BE2C (cell line): ENCODE measurements around the gene EEF1B2. TPM values are rescaled to one million over a fixed set of nuclear protein-coding genes. Genes with fewer than 3 reads are reported as not detected.
A peak's percentile ranks its signal among the peaks of the same experiment; 100 is the strongest.
"Not testable (repeated sequence)": the region's sequence is repeated elsewhere in the genome, so short reads cannot be mapped to it uniquely, and the experiment has no call there.

Experiments
- DNase-seq: peaks from one replicate; pipeline ENCODE4 v3.0.0-alpha.2; 2020
- H3K27me3 ChIP-seq: fragments of 250-450 bp; sonication (Bioruptor Pico); 2 replicates; pipeline ENCODE4 v1.5.1; 2020; ENCODE audit warnings: mild to moderate bottlenecking
- H3K36me3 ChIP-seq: fragments of 250-450 bp; sonication (Bioruptor Pico); 2 replicates; pipeline ENCODE4 v1.5.1; 2020; ENCODE audit warnings: mild to moderate bottlenecking
- H3K4me1 ChIP-seq: fragments of 250-450 bp; sonication (Bioruptor Pico); 2 replicates; pipeline ENCODE4 v1.5.1; 2020
- H3K4me3 ChIP-seq: 2 replicates; pipeline ENCODE4 v1.5.1; 2011; ENCODE audit warnings: low read depth, low read length
- H3K9me3 ChIP-seq: fragments of 250-450 bp; sonication (Bioruptor Pico); 2 replicates; pipeline ENCODE4 v1.5.1; 2020
- CTCF ChIP-seq: IDR thresholded peaks from 2 replicates; pipeline ENCODE4 v1.5.1; 2012; ENCODE audit warnings: mild to moderate bottlenecking, low read depth, low read length
- polyA plus RNA-seq: library from polyadenylated mRNA; unstranded; fragments of >200 nt; gene quantifications from one replicate; pipeline ENCODE4 v1.2.1, GENCODE V29; 2012; ENCODE audit warnings: low read depth, missing spikeins; ENCODE audit not compliant: insufficient read length, insufficient read depth

EEF1B2 gene
- 362 TPM for polyA plus RNA-seq

- no peak for TF ChIP-seq CTCF
- DNase-seq = peak; percentile 98
- Histone ChIP-seq H3K4me1 (no peaks in the 10 kb centered on the region), H3K27me3 (no peaks in the 10 kb centered on the region), H3K36me3 (peaks cover 58% of the 10 kb centered on the region), H3K4me3 (peak within 1 kb of the TSS; percentile 96), H3K9me3 (no peaks in the 10 kb centered on the region)
Observed at GRCh38 chr2:206159346-206160124, at the start of gene EEF1B2, which contains the start of gene NDUFS1. Gene EEF1B2, plus strand, starts transcription at chr2:206159895. Its CDS starts 85 bp downstream, at chr2:206159980. Gene NDUFS1, minus strand, starts transcription at chr2:206159444. Its CDS starts 5,766 bp downstream, at chr2:206153678.

- TF ChIP-seq CTCF = no peak
- DNase-seq = no peak
- Histone ChIP-seq H3K27me3 (no peaks in the 10 kb centered on the region), H3K9me3 (no peaks in the 10 kb centered on the region), H3K36me3 (peaks cover 12% of the 10 kb centered on the region), H3K4me3 (no peak overlapping the region), H3K4me1 (no peaks in the 10 kb centered on the region)
Observed at GRCh38 chr2:206112108-206112507, 47.6 kb upstream of the EEF1B2 start.

- TF ChIP-seq CTCF = no peak
- Histone ChIP-seq H3K4me3 (no peak overlapping the region), H3K27me3 (no peaks in the 10 kb centered on the region), H3K4me1 (no peaks in the 10 kb centered on the region), H3K9me3 (no peaks in the 10 kb centered on the region), H3K36me3 (peaks cover 19% of the 10 kb centered on the region)
- no peak for DNase-seq
Observed at GRCh38 chr2:206112846-206113547, 46.7 kb upstream of the EEF1B2 start.

- DNase-seq = no peak
- Histone ChIP-seq H3K4me1 (no peaks in the 10 kb centered on the region), H3K27me3 (no peaks in the 10 kb centered on the region), H3K36me3 (peaks cover 21% of the 10 kb centered on the region), H3K9me3 (no peaks in the 10 kb centered on the region), H3K4me3 (no peak overlapping the region)
- TF ChIP-seq CTCF = no peak
Observed at GRCh38 chr2:206115026-206115578, 44.6 kb upstream of the EEF1B2 start.

GRCh38 chr2:206116278-206116677, 43.4 kb upstream of the EEF1B2 start:
- Histone ChIP-seq H3K4me3 (no peak overlapping the region), H3K36me3 (peaks cover 32% of the 10 kb centered on the region), H3K4me1 (no peaks in the 10 kb centered on the region), H3K9me3 (no peaks in the 10 kb centered on the region), H3K27me3 (no peaks in the 10 kb centered on the region)
- DNase-seq = no peak
- no peak for TF ChIP-seq CTCF

GRCh38 chr2:206122569-206122968, 37.1 kb upstream of the EEF1B2 start:
- H3K36me3 ChIP-seq = peaks cover 74% of the 10 kb centered on the region
- not testable (repeated sequence) for H3K9me3 ChIP-seq, H3K4me3 ChIP-seq, H3K27me3 ChIP-seq, H3K4me1 ChIP-seq, DNase-seq
